IPS-NIHi11 (cell line): Measurements from ENCODE around the gene GRB7.
"Not testable (repeated sequence)": the region's sequence is repeated elsewhere in the genome, so short reads cannot be mapped to it uniquely, and the experiment has no call there.

ENCODE experiments used
- DNase-seq: peaks from one replicate; pipeline ENCODE4 v3.0.0; 2012; ENCODE audit warnings: mixed read lengths, low spot score

The GRB7 gene

GRCh38 chr17:39737760-39738567, at the start of gene GRB7:
Gene GRB7, plus strand, starts transcription at chr17:39737938. Its CDS starts 4,364 bp downstream, at chr17:39742302.
- peak; percentile 87 for DNase-seq

GRCh38 chr17:39688475-39688835, 49.3 kb upstream of the GRB7 start:
- no peak for DNase-seq

GRCh38 chr17:39688945-39689344, 48.8 kb upstream of the GRB7 start:
- DNase-seq, result peak; percentile 60

- DNase-seq, result no peak
Measured at GRCh38 chr17:39694593-39694992, 43.1 kb upstream of the GRB7 start.

- DNase-seq, result no peak
Measured at GRCh38 chr17:39695089-39695474, 42.7 kb upstream of the GRB7 start.

GRCh38 chr17:39696731-39697130, 41.0 kb upstream of the GRB7 start:
- DNase-seq, result no peak

- no peak for DNase-seq
Measured at GRCh38 chr17:39697961-39698360, 39.8 kb upstream of the GRB7 start.

GRCh38 chr17:39699157-39699817, 38.5 kb upstream of the GRB7 start:
- not testable (repeated sequence) for DNase-seq

- peak; percentile 82 for DNase-seq
Measured at GRCh38 chr17:39699818-39700147, 38.0 kb upstream of the GRB7 start, which contains the start of gene ERBB2. Gene ERBB2, plus strand, starts transcription at chr17:39700064. Its CDS starts 175 bp downstream, at chr17:39700239.

- peak; percentile 62 for DNase-seq
Measured at GRCh38 chr17:39700148-39700987, 37.4 kb upstream of the GRB7 start.

GRCh38 chr17:39701012-39701783, 36.5 kb upstream of the GRB7 start:
- DNase-seq, result peak; percentile 50

GRCh38 chr17:39701784-39702422, 35.8 kb upstream of the GRB7 start:
- no peak for DNase-seq

GRCh38 chr17:39702901-39703893, 34.5 kb upstream of the GRB7 start:
- DNase-seq, result no peak

- DNase-seq, result no peak
Measured at GRCh38 chr17:39703913-39704312, 33.8 kb upstream of the GRB7 start.

- DNase-seq, result peak; percentile 48
Measured at GRCh38 chr17:39704821-39705551, 32.8 kb upstream of the GRB7 start.

- DNase-seq, result peak; percentile 59
Measured at GRCh38 chr17:39705786-39706348, 31.9 kb upstream of the GRB7 start.

- no peak for DNase-seq
Measured at GRCh38 chr17:39706383-39706782, 31.4 kb upstream of the GRB7 start.

- DNase-seq, result no peak
Measured at GRCh38 chr17:39706921-39707337, 30.8 kb upstream of the GRB7 start.
